NCI-H2107 treated with DMSO at 0.1 percent for 48 hours (cell line): ENCODE results near the gene HCK.
"Not testable (repeated sequence)": the region's sequence is repeated elsewhere in the genome, so short reads cannot be mapped to it uniquely, and the experiment has no call there.

Experiments used
- DNase-seq: peaks from one replicate; lab custom pipeline; 2025; ENCODE audit not compliant: unreplicated experiment; lab: John Stamatoyannopoulos, UW

HCK gene

DNA sequence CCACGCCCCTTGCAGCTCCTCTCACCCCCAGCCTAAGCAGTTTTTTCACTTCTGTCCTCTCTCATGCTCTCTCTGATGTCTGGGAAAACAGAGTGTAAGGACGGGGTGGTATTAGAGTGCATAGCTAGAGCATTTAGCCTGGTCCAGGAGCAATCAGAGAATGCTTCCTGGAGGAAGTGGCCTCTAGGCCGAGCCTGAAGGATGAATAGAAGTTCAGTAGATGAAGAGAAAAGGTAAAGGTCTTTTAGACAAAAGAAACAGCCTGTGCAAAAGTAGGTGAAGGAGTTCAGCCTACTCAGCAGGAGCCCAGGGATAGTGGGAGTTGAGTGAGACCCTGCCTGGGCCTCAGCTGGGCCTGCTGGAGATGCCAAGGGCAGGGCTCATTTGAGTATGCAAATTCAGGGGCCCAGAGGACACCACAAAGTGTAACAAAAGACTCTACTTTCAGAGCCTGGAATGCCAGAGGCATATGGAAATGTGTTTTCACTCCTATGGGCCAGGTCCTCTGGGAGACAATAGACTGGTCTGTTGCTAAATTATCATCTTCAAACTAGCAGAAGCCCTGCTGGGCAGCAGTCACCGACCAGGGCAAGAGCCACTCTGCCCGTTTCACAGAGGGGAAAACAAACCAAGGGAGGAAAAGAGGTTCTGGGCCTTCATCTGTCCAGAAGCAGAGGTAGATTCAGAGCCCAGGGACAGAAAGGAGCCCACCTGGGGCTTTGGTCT, 37.8 kb downstream of the HCK start:
- DNase-seq, result no peak

DNA sequence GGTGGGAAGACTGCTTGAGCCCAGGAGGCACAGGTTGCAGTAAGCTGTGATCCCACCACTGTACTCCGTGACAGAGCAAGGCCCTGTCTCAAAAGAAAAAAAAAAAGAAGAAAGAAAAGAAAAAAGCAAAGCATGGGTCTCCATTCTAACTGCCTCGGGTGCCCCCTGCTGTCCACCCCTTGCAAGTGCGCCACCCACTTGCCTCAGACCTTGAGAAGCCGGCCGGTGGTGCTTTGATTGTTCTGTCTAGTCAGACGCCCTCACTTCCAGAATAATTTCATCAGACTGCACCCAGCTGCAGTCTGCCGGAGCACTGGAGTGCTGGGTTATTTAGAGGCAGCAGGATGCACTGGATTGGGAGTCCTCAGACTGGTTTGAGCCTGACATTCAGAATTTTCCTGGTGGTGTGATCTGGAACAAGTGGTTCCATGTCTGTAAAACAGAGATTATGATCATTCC, 39.9 kb downstream of the HCK start:
- DNase-seq, result peak; percentile 32

DNA sequence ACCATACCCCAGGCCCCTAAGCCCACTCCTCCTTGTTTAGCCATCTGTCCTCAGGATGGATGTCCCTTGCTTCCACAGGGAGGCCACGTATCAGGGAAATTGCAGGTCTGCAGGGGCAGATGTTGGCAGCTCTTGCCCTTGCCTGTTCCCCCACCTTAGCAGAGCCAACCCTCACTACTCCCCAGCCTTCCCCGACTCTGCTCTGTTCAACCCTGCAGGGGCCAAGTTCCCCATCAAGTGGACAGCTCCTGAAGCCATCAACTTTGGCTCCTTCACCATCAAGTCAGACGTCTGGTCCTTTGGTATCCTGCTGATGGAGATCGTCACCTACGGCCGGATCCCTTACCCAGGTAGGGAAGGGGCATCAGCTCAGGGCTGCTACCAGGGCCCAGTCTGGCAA, 46.7 kb downstream of the HCK start:
- DNase-seq, result no peak

DNA sequence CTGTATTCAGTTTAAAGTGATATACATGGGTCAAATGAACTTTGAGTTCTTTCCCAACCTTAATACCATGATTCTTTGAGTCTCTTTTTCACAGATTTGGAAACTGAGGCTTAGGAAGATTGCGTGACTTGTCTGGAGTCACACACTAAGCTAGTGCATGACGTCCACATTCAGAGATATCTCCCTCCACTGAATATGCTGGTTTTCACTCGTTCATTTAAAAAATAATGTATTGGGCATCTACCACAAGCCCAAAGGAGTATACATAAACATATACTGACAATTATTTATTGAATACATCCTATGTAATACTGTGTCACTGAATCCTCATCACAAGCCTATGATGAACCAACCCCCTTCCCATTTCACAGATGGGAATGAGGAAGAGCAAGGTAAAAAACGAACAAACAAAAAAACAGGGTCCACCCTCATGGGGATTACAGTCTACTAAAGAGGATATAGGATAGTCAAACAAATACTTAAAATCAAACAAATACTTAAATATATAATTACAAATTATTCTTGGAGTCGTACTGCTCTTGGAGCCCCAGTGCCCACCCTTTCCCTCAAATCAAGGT, 56.9 kb downstream of the HCK start:
- DNase-seq, result no peak

DNA sequence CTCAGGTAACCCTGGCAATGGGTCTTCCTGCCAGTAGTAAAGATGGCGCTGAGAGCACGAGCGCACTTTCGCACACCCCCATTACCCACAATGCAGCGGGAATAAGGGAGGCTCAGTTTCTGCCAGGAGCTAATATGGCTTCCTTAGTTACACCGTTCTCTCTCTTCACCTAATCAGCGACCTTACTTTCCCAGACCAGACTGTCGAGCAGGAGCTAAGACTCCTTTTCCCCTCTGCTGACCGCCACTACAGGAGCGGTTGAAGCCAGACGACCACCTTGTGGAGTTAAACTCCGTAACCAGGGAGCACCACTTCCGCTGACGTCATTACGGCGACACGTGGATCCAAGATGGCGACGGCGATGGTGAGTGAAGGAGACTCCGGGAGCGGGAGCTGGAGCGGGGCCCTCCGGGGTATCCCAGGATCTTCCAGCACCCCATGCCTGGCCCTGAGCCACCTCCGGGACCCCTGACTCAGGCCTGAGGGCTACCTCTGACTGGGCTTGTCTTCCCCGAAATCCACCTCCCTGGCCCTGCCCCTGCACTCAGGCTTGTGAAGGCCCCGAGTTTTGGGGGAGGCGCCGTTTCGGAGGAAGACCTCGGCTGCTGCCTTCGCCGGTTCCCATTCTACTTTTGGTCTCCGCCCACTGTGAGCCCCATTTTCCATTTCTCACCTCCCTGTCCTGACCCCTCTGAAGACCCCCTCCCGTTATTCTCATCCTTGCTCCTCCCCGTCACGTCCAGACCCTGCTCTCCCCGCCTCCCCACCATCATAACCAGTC, 57.5 kb downstream of the HCK start, which contains the start of gene TM9SF4:
TM9SF4 (plus strand) TSS at position 323 of the 781 bp plus-strand sequence; CDS start at position 350, 27 bp downstream.
- DNase-seq, result peak; percentile 82

DNA sequence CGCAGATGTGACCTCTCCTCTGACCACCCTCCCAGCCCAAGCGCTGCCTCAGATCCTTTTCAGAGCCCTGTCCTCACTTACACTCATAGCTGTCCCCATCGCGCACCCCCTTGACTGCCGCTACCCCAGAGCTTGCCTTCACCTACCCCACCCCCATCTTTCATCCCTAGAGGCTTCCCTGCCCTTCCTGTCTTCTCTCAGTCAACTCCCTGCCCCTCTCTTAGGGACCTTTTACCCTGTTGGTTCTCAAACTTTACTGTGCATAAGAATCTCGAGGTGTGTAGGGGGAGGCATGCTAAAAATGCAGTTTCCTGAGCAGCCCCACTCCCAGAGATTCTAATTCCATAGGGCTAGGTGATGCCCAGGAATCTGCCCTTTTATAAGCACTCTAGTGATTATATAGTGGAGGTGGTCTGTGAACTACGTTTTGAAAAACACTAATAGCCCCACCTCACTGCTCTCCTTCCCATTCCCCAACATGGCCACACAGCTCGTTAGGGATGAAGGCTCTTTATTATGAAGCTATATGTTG, 58.2 kb downstream of the HCK start:
- DNase-seq, result no peak

DNA sequence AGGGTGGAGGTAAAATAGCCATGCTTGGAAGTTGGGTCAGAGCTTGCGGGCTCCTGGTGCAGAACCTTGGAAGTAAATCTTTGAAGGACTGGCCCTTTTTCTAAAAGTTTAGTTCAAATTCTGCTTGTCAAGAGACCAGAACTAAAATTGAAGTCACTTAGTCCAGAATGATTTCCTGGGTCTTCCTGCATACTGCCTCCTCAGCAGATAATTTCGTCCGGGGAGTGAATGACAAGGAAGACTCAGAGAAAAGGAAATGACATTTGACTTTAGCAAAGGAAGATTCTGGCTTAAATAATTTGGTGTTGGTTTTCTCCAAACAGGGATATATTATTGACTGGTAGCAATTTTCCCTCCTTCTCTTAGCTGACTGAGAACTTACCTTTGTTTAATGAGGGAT, 58.7 kb downstream of the HCK start:
- DNase-seq, result no peak

DNA sequence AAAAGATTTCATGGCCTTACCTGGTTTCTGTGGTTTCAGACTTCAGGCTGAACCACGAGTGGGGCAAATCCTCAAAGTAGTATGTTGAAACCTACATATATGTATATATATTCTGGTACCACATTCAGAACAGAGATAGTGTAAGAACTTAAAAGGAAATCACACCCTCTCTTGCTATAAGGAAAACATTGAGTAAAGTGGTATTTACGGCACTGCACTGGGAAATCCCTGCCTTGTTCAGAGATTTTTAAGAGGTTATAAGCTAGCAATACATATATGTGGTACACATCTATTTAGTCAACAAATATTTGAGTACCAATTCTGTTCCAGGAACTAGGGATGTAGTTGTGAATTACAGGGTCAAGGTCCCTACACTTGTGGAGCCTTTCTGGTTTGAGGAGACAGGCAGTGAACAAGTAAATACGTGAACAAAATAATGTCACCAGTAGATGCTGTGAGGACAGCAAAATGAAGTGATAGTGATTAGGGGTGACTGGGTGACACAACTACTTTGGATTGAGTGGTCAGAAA, 59.2 kb downstream of the HCK start:
- DNase-seq, result no peak

DNA sequence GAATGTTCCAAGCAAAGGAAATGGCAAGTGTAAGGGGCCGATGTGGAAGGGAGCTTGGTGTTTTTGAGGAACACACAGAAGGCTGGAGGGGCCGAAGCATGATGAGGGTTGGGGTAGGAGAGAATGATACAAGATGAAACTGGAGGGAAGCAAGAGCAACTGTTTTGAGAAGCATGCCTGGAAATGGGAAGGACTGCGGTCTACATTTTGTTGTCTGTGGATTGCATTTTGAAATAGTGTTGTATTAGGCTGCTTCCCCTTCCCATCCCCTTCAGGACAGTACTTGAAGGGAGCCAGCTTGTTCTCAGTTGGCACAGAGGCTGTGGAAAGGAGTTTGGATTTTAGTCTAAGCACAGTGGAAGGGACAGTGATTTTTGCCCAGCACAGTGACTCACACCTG, 59.7 kb downstream of the HCK start:
- DNase-seq, result no peak

DNA sequence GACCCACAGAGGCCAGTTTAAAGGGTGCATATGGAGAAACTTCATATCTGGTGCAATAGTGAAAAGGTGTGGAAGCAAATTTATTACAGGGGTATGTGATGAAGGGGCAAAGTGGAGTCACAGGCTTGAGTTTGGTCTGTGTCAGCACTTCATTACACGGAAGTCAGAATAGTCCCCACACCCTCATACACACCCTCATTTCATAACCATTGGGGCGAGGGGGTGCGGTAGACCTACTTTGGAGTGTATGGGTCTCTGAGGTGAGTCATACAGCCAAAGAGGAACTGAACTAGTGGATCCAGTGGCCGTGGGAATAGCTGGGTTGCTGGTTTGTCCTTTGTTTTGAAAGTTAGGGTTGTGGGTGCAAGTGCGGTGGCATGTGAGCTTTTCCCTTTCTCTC, 60.8 kb downstream of the HCK start:
- no peak for DNase-seq

DNA sequence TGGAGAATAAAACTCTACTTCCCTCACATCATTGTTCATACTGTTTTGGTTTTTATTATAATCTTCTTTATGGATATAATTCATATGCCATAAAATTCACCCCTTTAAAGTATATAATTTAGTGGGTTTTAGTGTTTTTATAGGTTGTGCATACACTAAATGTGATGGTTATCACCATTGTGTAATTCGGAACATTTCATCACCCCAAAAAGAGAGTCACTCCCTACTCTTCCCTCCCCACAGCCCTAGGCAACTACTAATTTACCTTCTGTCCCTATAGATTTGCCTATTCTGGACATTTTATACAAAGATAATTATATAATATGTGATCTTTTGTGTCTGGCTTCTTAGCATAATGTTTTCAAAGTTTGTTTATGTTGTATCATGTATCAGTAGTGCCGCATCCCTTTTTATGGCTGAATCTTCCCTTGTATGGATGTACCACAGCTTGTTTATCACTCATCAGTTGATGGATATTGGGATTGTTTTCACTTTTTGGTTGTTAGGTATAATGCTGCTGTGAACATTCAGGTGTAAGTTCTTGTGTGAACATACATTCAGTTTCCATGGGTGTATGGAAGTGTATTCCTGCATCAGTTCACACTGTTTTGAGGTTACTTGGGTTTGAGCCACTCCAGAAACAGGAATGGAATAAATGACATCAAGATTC, 61.7 kb downstream of the HCK start:
- DNase-seq, result no peak

DNA sequence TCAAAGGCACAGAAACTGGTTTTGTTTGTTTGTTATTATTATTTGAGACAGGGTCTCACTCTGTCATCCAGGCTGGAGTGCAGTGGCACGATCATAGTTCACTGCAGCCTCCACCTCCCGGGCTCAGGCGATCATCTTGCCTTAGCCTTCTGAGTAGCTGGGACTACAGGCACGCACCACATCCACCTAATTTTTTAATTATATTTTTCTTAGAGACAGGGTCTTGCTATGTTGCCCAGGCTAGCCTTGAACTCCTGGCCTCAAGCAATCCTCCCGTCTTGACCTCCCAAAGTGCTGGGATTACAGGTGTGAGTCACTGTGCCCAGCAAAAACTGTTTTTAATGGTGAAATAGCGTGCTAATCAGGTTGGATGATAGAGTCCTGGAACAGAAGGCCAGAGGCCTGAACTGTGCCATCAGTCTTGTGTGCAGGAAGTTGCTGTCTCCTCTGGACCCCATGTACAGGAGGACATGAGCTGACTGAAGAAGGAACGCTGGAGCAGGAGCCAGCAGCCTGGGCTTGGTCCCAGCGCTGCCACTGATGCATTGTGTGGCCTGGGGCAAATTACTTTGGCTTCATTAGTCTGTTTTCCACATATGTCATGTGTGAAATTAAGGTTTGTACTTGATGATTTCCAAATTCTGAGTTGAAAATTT, 62.4 kb downstream of the HCK start:
- DNase-seq, result no peak

DNA sequence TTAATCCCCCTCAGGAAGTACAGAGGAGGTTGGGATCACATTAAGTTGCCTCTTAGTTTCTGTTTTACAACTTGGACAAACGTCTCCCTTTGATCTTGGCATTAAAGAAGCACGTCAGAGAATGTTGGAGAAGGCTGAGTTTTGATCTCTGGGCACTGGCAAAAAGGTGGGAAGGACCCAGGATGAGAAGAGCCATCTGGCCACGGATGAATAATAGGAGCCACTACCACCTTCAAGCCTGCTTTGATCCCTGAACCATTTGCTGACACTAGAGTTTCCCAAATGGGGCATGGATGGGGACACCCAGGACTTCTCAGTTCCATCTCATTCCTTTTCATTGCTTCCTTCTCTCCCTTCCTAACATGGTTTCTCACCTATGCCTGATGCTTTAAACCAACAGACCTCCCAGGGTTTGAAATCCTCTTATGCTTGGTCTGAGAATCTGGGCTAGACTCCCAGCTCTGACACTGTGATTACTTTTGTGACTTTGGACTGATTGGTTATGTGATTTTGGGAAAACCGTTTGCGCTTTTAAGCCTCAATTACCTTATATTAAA, 63.2 kb downstream of the HCK start:
- DNase-seq, result no peak

DNA sequence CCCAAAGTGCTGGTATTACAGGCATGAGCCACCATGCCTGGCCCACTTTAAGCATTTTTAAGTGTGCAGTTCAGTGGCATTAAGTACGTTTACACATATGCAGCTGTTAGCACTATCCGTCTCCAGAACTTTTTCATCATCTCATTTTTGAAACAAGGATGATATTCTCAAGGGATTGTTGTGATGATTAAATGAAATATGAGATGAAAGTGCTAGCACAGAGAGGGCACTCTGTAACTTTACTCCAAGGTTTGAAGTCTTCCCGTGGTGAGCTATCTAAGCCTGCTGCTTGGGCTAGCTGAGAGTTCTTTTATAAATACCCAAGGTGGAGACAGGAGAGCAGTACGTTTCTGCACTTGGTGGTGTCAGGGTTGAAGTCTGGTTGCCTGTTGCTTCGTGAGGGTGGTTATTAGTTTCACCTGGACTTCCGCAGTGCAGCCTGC, 64.1 kb downstream of the HCK start:
- DNase-seq, result peak; percentile 31

DNA sequence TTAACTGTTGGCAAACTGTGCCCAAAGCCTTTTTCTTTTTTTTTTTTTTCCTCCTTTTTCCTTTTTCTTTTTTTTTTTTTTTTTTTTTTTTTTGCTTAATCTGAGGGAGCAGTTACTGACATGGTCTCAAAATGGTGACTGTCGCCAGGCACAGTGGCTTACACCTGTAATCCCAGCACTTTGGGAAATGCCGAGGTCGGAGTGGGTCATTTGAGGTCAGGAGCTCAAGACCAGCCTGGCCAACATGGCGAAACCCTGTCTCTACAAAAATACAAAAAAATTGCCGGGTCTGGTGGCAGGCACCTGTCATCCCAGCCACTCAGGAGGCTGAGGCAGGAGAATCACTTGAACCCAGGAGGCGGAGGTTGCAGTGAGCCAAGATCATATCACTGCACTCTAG, 64.8 kb downstream of the HCK start:
- DNase-seq, result not testable (repeated sequence)

DNA sequence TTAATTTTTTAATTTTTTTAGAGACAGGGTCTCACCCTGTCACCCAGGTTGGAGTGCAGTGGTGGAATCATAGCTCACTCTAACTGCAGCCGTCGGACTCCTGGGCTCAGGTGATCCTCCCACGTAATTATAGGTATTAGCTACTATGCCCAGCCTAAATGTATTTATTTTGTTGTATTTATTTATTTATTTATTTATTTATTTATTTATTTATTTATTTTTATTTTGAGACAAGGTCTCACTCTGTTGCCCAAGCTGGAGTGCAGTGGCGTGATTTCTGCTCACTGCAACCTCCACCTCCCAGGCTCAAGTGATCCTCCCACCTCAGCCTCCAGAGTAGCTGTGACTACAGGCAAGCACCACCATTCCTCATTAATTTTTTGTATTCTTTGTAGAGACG, 66.4 kb downstream of the HCK start:
- DNase-seq, result not testable (repeated sequence)

DNA sequence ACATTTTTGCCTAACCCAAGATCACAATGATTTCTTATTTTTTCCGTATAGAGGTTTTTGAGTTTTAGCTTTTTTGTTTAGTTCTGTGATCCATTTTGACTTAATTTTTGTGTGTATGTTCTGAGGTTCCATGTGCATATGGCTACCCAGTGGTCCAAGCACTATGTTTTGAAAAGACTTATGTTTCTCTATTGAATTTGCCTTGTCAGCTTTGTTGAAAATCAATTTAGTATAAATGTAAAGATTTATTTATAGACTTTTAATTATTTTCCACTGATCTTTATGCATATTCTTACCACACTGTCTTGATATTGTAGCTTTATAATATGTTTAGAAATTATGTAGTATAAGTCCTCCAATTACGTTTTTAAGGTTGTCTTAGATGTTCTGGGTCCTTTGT, 67.7 kb downstream of the HCK start:
- no peak for DNase-seq

DNA sequence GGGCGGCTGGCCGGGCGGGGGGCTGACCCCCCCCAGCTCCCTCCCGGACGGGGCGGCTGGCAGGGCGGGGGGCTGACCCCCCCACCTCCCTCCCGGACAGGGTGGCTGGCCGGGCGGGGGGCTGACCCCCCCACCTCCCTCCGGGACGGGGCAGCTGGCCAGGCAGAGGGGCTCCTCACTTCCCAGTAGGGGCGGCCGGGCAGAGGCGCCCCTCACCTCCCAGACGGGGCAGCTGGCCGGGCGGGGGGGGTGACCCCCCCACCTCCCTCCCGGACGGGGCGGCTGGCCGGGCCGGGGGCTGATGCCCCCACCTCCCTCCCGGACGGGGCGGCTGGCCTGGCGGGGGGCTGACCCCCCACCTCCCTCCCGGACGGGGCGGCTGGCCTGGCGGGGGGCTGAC, 69.9 kb downstream of the HCK start:
- DNase-seq, result not testable (repeated sequence)

DNA sequence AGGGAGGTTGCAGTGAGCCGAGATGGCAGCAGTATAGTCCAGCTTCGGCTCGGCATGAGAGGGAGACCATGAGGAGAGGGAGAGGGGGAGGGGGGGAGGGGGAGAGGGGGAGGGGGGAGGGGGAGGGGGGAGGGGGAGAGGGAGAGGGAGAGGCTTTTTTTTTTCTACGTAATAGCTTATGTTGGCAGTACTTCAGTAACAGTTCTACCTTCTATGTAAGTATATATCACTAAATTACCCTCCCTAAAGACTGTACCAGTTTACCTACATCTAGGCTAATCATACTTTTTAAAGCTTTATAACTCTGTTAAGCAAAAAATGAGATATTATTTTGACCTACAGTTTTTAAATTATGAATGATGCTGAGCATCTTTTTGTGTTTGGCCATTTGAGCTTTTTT, 71.0 kb downstream of the HCK start:
- DNase-seq, result no peak

DNA sequence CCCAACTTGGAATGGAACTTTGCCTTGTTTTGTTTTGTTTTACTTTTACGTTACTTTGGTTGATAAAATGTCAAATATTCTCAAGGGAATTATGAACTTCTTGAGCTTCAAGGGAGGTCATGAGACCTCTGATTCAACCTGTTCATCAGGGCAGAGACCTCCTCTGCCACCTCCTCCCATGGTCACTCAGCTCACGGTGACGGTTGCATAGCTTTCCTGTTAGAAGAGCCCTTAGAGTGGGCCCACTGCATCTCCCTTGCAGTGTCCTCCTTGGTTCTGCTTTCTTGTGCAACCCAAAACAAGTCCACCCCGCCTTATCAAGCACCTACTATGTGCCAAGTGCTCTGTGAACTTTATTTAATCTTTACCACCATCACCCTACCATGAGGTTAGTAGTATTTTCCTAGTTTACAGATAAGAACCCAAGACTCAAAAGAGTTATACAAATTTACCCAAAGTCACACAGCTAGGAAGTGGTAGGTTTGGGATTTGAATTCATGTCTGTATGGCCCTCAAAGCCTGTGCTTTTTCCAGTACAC, 72.9 kb downstream of the HCK start:
- no peak for DNase-seq
